ENCODE measurements around the gene RCAN1. TPM values are rescaled to one million over a fixed set of nuclear protein-coding genes. Genes with fewer than 3 reads are reported as not detected.

The RCAN1 gene
- total RNA-seq, 6 experiments from 2014 or later: 60.8 to 87.2 (median 66.1) TPM

DNA sequence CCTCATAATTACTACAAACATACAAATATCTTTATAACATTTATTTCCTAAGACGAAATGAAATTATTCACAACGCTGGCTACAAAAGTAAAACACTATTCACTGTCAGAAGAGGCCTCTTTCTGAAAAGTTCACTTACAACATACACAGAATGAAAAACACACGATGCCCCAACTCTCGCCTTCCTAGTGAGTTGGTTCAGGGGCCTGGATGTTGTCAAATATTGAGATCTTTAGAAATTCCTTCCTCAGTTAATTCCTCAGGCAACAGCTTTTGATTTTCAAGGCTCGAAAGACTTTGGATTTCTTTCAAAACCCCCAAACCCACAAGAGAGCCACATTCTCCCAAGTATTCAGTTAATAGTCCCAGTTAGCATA lies 88.7 kb downstream of the RCAN1 start:
- H3K27ac Mint-ChIP-seq: peak overlapping the region; percentile 97
- H3K4me3 Mint-ChIP-seq: peak overlapping the region; percentile 93
- no peaks in the 10 kb centered on the region; the same call in 1 of the 2 replicates for H3K27me3 Mint-ChIP-seq (ENCODE audit: insufficient read depth)
- peaks cover 84% of the 10 kb centered on the region for H3K4me1 Mint-ChIP-seq (ENCODE audit: low read depth)
- H3K36me3 Mint-ChIP-seq (ENCODE audit: low read depth): peaks cover 44% of the 10 kb centered on the region
- TF ChIP-seq, protein P1, sequence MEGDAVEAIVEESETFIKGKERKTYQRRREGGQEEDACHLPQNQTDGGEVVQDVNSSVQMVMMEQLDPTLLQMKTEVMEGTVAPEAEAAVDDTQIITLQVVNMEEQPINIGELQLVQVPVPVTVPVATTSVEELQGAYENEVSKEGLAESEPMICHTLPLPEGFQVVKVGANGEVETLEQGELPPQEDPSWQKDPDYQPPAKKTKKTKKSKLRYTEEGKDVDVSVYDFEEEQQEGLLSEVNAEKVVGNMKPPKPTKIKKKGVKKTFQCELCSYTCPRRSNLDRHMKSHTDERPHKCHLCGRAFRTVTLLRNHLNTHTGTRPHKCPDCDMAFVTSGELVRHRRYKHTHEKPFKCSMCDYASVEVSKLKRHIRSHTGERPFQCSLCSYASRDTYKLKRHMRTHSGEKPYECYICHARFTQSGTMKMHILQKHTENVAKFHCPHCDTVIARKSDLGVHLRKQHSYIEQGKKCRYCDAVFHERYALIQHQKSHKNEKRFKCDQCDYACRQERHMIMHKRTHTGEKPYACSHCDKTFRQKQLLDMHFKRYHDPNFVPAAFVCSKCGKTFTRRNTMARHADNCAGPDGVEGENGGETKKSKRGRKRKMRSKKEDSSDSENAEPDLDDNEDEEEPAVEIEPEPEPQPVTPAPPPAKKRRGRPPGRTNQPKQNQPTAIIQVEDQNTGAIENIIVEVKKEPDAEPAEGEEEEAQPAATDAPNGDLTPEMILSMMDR (IDR thresholded peaks at IDR 0.05): no peak
- no peaks in the 10 kb centered on the region for H3K9me3 Mint-ChIP-seq
- no peak for DNase-seq

DNA sequence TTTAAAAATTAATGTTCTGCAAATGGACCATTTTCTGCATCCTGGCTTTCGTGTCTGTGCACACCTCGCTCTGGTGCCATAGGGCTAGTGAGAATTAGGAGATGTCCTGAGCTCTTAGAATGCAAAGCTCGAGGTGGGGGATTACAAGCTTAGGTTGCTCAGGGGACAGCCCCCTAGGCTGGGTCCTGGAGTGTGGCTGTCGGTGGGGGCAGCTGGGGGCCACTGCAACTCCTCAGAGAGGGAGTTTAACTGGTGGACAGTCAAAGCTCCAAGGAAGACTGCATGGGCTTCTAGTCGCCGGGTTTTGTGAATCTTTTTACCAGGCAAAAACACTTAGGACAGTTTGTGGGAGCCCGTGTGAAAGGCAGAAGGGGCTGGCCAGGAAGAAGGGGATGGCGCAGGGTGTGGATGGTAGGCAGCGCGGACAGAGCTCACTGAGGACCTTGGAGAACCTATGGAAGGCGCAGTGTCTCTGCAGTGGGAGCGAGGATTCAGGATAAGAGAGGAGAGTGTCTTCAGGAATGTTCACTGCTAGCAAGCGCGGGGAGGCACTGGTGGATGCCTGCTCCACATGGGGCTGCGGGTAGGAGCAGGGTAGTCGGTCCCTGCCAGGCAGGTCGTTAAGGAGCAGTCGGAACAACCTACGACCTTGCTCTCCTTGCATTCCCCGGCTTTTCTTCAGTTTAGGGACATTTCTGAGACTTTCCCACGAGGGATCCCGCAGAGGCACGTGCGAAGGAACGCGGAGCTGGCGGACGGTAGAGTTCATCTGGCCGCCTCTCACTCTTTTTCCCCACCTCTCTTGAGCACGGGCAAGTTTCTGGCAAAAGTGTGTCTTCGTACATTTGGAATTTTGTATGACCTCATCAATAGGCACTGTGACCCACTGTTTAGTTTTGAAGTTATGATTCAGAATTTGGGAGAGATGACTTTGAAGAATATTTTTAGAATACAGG lies 90.0 kb downstream of the RCAN1 start:
- TF ChIP-seq, protein P1 (IDR thresholded peaks at IDR 0.05): no peak
- peak overlapping the region; percentile 97 for H3K27ac Mint-ChIP-seq
- H3K4me1 Mint-ChIP-seq (ENCODE audit: low read depth): peaks cover 82% of the 10 kb centered on the region
- H3K9me3 Mint-ChIP-seq: no peaks in the 10 kb centered on the region
- peak overlapping the region; percentile 93 for H3K4me3 Mint-ChIP-seq
- peaks cover 52% of the 10 kb centered on the region for H3K36me3 Mint-ChIP-seq (ENCODE audit: low read depth)
- peak; percentile 35 for DNase-seq
- no peaks in the 10 kb centered on the region; the same call in 1 of the 2 replicates for H3K27me3 Mint-ChIP-seq (ENCODE audit: insufficient read depth)

DNA sequence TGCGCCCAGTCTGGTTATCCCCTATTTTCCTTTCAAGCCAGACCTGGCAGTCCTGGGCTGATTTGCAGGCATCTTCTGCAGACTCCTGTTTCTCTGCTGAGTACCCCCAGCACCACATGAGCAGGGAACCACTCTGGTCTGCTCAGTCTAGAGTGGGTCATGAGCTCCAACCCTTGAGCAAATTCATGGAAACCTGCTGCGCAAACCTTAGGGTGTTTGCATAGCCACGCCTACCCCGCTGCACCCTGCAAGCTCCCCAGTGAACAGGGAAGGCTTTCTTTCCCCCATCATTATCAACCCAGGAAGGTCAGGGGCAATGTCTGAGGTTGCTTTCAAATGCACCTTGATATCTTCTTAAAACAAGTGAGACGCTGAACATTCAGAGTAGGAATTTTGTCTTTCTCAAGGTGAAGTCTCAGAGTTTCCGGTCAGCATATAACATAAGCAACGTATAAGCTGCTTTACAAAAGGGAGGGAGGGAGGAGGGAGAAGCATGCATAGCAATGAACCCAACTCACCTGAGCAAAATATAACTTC lies 91.8 kb downstream of the RCAN1 start:
- Mint-ChIP-seq H3K27ac (peak overlapping the region; percentile 42; the same call in 1 of the 2 replicates), H3K36me3 (ENCODE audit: low read depth) (peaks cover 57% of the 10 kb centered on the region), H3K4me1 (ENCODE audit: low read depth) (peaks cover 81% of the 10 kb centered on the region), H3K4me3 (peak overlapping the region; percentile 11; the same call in 1 of the 2 replicates), H3K9me3 (no peaks in the 10 kb centered on the region), H3K27me3 (ENCODE audit: insufficient read depth) (no peaks in the 10 kb centered on the region; the same call in 1 of the 2 replicates)
- no peak for DNase-seq
- TF ChIP-seq, protein P1 (IDR thresholded peaks at IDR 0.05): no peak

DNA sequence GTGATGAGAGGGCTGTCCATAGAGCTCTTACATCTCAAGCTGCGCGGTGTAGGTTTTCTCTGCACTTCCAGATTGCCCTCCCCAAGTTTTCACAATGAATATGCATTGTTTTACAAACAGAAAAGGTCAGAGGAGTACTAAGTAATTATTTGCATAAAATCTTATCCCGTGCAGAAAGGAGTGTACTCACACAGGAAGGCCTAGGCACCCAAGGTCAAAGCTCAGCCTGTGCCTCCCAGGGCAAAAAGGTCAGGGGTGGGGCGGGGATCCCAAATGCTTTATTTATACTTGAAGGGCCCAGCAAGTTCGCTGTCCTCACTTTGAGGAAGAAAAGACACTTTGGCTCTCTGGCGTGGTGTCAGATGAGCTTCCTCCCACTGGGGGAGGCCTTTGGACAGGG lies 92.6 kb downstream of the RCAN1 start:
- no peak for DNase-seq
- Mint-ChIP-seq H3K27me3 (ENCODE audit: insufficient read depth) (peaks cover 3% of the 10 kb centered on the region), H3K27ac (peak overlapping the region; percentile 42), H3K36me3 (ENCODE audit: low read depth) (peaks cover 65% of the 10 kb centered on the region), H3K4me1 (ENCODE audit: low read depth) (peaks cover 79% of the 10 kb centered on the region), H3K4me3 (0 out of 2 replicates have a peak overlapping the region, but pooled peaks have one; percentile 22), H3K9me3 (no peaks in the 10 kb centered on the region)
- TF ChIP-seq, protein P1 (IDR thresholded peaks at IDR 0.05): no peak

DNA sequence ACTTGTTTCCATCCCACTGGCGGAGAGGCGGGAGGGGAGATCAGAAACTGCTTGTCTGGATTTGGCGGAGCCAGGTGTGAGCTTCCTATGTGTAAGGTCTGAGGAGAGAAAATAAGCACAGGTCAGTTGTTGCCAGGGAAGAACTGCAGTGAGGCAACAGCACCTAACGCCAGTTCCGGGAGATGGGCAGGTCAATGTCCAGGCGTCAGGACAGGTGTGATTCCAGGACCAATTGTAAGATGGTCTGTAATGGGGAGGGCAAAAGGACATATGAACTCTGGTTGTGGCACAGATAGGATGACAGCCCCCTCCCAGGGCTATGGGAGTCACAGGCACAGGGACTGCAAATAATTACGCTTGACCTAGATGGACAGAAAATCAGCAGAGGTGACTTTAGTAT lies 93.4 kb downstream of the RCAN1 start:
- Mint-ChIP-seq H3K9me3 (no peaks in the 10 kb centered on the region), H3K4me3 (0 out of 2 replicates have a peak overlapping the region, but pooled peaks have one; percentile 6), H3K36me3 (ENCODE audit: low read depth) (peaks cover 72% of the 10 kb centered on the region), H3K27me3 (ENCODE audit: insufficient read depth) (peaks cover 3% of the 10 kb centered on the region), H3K27ac (peak overlapping the region; percentile 63; the same call in 1 of the 2 replicates), H3K4me1 (ENCODE audit: low read depth) (peaks cover 74% of the 10 kb centered on the region)
- DNase-seq: no peak
- TF ChIP-seq, protein P1 (IDR thresholded peaks at IDR 0.05): no peak

All from HFFc6 (cell line).